NAMALWA (cell line): ENCODE data around the gene PSMD8.
"Not testable (repeated sequence)": the region's sequence is repeated elsewhere in the genome, so short reads cannot be mapped to it uniquely, and the experiment has no call there.

Source experiments
- DNase-seq: peaks from one replicate; pipeline ENCODE4 v3.0.0-alpha.2; 2015; ENCODE audit warnings: low spot score

The PSMD8 gene

DNA sequence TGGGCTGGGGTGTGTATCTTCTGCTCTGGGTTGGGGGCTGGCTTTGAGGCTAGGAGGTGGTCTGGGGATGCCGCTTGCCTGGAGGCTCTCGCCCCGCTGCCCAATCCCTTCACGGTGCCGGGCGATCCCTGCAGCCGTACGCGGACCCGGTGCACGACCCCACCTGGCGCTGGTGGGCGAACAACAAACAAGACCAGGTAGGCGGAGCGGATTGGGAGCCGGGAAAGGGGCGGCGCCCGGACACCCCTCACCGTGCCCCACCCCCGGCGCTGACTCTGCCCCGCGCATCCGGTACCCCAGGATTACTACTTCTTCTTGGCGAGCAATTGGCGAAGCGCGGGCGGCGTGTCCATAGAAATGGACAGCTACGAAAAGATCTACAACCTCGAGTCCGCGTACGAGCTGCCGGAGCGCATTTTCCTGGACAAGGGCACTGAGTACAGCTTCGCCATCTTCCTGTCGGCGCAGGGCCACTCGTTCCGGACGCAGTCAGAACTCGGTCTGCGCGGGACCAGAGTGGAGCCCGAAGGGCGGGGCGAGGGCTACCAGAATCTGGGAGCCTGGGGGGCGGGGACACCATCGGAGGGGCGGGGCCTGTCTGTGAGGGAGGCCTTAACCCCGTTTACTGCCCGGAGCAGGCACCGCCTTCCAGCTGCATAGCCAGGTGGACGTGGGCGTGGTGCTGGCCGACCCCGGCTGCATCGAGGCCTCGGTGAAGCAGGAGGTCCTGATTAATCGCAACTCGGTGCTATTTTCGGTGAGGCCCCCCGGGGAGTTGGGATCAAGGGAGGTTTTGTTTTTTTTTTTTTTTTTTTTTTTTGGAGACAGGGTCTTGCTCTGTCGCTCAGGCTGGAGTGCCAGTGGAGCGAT lies 12.1 kb upstream of the PSMD8 start:
- DNase-seq: no peak

DNA sequence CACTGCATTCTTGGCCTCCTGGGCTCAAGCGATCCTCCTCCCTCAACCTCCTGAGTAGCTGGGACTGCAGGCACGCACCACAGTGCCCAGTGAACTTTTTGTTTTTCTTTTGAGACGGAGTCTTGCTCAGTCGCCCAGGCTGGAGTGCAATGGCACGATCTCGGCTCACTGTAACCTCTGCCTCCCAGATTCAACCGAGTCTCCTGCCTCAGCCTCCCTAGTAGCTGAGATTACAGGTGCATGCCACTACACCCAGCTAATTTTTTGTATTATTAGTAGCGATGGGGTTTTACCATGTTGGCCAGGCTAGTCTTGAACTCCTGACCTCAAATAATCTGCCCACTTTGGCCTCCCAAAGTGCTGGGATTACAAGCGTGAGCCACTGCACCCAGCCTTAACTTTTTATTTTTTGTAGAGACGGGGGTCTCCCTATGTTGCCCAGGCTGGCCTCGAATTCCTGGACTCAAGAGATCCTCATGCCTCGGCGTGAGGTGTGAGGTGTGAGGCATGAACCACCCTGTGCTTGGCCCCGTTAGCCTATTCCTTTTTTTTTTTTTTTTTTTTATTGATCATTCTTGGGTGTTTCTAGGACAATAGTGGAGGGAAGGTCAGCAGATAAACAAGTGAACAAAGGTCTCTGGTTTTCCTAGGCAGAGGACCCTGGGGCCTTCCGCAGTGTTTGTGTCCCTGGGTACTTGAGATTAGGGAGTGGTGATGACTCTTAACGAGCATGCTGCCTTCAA lies 11.3 kb upstream of the PSMD8 start:
- DNase-seq: not testable (repeated sequence)

DNA sequence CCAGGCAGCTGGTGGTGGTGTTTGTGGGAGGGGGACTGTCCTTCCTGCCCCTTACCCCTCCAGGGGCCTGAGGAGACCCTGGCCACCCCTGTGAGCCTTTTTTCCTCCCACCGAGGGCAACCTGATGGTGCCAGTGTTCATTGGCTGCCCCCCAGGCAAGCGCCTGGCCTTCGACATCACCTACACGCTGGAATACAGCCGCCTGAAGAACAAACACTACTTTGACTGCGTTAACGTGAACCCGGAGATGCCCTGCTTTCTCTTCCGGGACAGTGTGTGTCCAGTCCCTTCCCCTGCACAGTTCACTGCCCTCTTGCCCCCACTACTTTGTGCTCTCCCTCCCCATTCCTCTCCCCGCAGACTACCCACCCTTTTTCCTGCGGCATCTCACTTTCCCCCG lies 7.3 kb upstream of the PSMD8 start:
- no peak for DNase-seq

DNA sequence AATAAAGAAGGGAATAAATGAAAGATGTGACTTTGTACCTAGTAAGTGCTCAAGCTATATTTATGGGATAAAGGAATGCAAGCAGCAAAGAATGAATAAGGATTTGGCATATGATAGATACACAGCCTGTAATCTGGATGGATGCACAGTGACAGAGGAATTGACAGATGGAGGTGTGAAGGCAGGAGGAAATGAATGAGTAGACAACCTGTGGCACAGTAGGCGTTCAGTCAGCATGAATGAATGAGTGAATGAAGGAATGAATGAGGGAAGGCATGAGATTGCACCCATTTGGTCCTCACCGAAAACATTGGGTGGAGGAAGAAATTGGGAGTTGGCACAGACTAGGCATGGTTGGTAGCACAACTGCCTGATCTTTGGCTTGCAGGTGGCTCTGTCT lies 4.8 kb upstream of the PSMD8 start:
- DNase-seq: no peak

DNA sequence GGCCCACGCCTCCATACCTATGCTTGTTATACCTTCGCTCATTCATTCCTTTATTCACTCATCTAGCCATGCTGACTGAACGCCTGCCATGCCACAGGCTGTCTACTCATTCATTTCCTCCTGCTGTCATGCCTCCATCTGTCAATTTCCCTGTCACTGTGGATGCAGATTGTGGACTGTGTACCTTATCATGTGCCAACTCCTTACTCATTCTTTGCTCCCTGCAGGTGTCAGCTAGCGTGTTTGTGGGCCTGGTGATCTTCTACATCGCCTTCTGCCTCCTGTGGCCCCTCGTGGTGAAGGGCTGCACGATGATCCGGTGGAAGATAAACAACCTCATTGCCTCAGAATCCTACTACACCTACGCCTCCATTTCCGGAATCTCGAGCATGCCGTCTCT lies 4.1 kb upstream of the PSMD8 start:
- DNase-seq: no peak

DNA sequence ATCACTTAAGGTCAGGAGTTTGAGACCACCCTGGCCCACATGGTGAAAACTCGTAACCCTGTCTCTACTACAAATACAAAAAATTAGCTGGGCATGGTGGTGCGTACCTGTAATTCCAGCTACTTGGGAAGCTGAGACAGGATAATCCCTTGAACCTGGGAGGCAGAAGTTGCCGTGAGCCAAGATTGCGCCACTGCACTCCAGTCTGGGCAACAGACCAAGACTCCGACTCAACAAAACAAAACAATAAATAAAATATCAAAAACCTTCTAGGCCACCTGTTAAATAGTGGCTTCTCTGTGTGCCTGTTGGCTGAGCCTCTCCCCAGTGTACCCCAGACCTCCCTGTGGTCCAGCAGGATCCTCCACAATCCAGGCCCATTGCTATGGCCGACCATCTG lies 3.3 kb upstream of the PSMD8 start:
- no peak for DNase-seq

DNA sequence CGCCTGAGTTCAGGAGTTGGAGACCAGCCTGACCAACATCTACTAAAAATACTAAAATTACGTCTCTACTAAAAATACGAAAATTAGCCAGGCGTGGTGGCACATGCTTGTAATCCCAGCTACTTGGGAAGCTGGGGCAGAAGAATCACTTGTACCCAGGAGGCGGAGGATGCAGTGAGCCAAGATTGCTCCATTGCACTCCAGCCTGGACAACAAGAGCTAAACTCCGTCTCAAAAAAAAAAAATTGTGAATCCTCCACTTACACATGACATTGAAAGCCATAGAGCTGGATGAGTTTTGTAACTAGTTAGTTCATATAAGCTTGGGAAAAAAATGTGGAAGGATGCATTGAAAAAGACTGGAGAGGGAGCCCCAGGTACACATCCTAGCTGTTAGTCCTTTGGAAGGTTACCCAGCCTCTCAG lies 452 bp upstream of the PSMD8 start:
- no peak for DNase-seq

DNA sequence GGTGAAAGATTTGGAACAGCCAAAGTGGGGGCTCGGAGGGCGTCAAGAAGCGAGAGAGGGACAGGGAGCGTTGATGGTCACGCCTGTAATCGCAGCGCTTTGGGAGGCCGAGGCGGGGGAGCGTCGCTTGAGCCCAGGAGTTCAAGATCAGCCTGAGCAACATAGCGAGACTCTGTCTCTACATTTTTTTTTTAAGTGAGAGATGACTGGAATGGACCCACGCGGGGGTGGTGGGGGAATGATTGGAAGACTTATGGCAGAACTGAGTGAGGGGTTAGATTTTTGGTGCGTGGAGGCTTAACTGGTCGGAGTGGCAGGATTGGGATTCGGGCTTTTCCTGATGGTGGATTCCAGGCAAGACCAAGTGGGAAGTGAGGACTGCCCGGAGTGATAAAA lies 725 bp downstream of the PSMD8 start:
- DNase-seq: no peak

DNA sequence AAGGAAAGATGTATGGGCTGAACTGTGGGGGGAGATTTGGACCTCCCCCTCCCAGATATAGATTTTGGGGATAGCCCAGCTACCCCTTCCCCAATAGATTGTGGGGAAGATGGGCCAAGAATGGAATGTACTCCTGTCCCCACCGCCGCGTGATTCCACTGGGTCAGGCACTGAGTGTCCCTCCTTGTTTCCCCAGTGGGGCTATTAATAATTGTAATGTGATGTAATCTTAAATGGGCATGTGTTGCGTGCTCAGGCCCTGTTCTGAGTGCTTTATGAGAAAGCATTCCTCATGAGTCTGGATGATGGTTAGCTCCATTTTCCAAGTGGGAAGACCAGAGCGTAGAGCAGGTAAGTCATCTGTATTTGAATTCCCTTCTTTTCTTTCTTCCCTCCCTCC lies 1.4 kb downstream of the PSMD8 start:
- no peak for DNase-seq

DNA sequence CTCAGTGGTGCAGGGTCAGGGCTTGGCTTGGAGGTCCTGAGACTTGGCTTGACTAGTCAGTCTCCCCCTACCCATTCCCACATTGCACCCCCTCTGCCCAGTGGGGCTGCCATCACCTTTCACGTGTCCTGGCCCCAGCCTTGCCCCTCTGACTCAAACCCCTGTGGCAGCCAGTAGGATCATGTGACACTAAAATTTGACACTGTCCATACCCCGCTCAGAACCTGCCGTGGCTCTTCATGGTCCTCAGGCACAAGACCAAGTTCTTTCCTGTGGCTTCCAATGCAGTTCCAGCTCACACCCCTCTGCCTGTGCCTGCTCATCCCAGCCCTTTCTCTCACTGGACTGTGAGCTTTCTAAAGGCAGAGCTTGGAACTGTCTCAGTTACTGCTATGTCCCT lies 2.2 kb downstream of the PSMD8 start:
- no peak for DNase-seq

DNA sequence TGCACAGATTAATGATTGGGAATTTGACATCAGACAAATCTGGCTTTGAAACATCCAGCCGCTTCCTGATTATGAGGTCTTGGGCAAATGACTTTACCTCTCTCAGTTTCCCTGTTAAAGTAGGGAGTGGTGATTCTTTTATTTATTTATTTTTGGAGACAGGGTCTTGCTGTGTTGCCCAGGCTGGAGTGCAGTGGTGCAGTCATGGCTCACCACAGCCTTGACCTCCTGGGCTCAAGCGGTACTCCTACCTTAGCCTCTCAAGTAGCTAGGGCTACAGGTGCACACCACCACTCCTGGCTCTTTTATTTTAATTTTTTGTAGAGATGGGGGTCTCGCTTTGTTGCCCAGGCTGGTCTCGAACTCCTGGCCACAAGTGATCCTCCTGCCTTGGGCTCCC lies 2.7 kb downstream of the PSMD8 start:
- DNase-seq: no peak

DNA sequence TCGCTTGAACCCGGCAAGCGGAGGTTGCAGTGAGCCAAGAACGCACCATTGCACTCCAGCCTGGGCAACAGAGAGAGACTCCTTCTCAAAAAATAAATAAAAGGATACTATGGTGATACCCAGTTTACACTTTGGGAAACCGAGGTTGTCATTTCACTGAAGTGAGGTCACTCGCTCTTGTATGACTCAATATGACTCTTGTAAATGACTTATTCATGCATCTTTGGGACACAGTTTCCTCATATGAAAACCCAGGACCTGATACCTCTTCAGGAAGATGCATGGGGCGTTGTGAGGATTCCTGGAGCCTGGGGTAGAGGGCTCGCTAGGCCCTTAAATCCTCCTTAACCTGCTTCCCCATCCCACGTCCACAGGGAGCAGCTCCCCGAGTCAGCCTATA lies 4.5 kb downstream of the PSMD8 start:
- no peak for DNase-seq

DNA sequence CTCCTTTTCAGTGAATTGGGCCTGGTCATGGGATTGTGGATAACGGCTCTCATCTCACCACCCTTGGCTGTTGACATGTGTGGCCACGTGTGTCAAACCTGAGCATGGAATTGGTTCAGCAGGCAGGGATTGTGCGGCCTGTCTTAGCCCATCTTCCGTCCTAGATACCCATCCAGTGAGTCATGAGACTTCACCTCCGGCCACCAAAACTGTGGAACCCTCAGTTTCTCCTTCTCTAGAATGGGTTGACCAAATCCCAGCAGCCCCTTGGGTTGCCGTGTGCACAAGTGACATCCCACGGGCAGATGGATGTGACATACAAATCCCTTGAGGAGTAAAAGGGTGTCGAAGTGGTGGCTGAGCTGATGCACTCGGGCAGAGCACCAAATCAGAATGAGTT lies 6.8 kb downstream of the PSMD8 start:
- no peak for DNase-seq

DNA sequence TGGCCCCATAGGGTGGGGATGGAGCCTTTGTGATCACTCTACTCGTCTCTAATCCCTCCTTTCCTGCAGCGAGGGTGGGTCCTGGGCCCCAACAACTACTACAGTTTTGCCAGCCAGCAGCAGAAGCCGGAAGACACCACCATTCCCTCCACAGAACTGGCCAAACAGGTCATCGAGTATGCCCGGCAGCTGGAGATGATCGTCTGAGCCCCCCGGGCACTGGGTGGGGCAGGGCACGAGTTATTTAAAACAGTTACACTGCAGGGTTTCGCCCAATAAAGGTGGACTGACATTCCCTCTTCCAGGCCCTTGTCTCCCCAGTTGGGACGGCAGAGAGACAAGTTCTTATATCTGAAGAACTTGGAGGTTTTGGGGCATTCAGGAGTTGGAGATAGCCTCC lies 8.8 kb downstream of the PSMD8 start:
- no peak for DNase-seq

DNA sequence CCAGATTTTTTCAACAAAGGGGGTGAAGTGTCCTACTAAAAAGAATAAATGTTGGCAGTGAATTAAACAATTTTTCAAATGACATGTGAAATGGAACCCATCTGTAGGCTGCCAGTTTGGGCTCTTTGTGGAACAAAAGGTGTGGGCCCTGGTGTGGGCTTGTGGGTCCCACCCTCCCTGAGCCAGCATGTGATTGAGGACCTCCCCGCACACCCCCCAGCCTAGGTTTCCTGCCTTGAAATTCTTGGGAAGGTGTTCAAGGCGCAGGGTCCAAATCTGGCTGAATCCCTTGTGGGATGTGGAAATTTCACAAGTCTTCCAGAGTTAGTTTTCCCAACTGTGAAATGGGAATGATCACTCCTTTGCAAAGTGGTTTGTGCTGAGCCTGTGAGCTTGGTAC lies 9.4 kb downstream of the PSMD8 start:
- DNase-seq: no peak

DNA sequence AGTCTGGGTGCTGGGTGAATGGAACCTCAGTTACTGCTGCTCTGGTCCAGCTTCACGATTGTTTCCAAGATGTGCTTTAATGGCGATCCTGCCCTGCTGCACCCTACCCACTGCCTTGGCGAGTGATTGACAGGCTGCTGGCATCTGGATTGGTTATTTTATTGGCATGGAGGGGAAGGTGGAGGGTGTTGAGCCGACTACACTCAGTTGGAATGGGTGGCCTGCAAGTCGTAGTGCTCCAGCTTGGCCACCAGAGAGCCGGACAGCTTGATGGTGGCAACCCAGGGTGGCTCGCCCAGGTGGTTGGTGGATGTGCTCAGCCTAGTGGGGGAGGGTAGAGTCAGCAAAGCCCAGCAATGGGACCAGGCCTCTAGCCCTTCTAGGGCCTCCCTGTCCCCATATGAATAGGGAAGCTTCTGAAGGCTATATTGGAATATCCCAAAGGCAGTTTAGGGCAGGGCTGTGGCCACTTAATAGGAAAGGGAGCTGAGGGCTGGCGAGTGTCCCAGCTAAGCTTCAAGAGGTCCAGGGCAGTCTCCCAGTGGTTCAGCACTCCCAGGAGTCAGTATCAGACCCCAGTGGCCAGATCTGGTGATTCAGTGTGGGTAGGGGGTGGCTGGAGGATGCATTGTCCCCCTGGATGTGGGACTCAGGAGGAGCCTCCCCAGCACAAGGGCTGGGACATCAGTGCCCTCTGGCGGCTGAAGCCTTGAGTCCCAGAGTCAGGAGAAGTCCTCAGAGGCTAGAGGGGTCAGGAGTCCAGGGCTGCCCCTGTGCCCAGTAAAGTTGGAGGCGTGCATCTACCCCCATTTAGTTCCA lies 10.0 kb downstream of the PSMD8 start:
- DNase-seq: peak; percentile 51

DNA sequence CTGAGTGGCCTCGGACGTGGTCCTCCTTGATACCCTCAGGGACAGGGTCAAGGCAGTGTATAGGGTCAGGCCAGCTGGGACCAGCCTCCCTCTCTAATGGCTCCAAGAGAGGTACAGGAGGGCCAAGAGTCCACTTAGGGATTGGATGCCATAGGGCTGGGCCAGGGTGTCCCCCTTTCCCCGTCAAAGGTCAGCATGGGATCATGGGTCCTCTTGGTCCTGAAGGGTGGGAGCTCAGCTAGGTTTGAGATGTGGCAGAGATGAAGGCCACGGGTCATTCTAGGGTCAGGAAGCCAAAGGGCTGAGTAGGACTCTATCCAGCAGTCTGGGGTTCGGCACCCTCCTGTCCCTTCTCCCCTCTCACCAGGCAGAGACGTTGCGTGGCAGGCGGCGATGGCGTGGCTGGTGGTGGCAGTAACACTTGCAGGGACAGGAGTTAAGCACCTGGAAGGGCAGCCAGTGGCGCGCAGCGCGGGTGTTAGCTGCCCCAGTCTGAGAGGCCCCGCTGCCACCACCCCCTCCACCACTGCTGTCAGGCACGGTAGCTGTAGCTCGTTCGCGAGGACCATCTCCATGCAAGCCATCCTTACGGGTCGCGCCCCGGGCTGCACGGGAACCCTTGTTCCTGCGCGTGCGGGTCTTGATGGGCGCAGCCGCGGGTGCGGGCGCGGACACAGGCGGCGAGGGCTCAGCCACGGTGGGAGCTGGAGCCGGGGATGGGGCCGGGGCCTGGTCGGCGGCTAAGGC lies 10.9 kb downstream of the PSMD8 start:
- no peak for DNase-seq

DNA sequence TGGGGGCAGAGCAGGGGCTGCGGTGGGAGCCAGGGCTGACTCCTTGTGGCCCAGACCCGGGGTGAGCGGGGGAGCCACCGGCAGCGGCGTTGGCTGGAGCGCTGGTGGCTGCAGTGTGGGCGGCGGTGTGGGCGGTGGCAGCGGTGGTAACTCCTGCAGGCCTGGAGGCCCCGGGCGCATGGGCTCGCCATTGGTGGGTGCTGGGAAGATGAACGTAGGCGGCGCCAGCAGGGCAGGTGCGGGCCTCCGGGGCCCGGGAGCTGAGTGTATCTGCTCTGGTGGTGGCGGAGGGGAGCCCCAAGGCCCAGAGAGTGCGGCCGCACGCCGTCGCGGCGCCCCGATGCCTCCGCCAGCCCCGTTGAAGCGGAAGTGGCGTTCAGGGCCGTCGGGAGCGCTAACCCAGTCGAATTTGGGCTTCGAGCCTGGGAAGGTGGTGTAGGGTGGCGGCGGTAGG lies 11.5 kb downstream of the PSMD8 start:
- no peak for DNase-seq

DNA sequence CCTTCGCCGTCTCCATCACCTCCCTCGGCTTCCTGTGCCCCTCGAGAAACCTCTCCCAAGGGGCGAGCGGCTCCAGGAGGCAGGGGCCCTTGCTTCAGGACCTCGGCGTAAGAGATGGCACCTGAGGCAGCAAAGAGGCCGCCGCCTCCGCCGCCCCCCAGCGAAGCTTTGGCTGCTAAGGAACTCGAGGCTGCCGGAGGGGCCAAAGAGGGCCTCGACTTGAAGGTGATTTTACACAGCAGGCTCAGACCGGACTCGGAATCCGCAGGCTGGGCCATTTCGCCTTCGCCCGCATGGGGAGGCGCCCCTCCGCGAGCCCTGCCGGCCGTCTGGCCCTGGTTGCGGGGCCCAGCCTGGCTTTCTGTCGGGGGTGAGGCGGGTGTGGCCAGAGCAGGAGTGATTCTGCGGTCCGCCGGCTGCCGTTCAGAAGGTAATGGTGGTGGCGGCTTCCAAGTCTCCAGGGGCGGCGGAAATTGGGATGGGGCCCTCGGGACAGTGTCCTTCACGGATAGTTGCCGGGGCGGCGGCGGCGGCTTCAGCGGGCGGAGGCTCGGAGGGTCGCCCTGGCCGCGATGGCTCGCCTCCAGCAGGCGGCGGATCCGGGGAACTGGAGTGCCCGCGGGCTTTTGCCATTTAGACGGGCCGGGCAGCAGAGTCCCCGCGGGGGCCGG lies 12.1 kb downstream of the PSMD8 start:
- no peak for DNase-seq

DNA sequence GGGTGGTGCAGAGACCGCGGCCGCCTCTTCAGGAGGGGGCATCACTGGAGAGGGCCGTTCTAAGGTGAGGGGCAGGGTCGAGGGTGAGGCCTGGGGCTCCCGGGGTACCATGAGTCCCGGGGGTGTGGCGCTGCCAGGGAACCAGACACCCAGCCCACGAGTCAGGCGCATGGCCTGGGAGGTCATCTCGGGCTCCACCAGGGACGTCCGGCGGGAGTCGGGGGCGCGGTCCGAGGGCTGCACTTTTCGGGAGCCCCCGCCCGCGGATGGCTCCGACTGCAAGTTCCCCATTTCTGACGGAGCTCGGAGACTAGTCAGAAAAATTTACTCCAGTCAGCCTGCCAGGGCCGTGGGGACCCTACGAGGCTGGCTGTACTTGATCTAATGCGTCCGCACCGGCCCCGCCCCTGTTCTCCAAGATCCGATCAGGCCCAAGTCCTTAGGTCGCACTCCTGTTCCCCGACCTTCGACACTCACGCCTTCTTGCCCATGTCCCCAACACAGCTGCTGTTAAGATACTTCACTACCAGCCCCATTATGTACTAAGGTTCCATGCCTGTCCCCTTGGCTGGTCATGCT lies 12.7 kb downstream of the PSMD8 start:
- DNase-seq: no peak
